Glutamatergic neuron (in vitro differentiated cells): ENCODE data around the gene EFNA5. TPM values are rescaled to one million over a fixed set of nuclear protein-coding genes. Genes with fewer than 3 reads are reported as not detected.
A peak's percentile ranks its signal among the peaks of the same experiment; 100 is the strongest.

Source experiments
- DNase-seq: peaks from one replicate; pipeline ENCODE4 v3.0.0; 2022
- H3K27ac Mint-ChIP-seq: one replicate; pipeline ENCODE4 v1.8.0; 2020; ENCODE audit warnings: mild to moderate bottlenecking, mixed read lengths, inconsistent platforms; ENCODE audit not compliant: unreplicated experiment
- H3K27me3 Mint-ChIP-seq: one replicate; pipeline ENCODE4 v1.8.0; 2020; ENCODE audit warnings: mild to moderate bottlenecking, moderate library complexity, mixed read lengths, inconsistent platforms; ENCODE audit not compliant: unreplicated experiment
- H3K36me3 Mint-ChIP-seq: one replicate; pipeline ENCODE4 v1.8.0; 2020; ENCODE audit warnings: mild to moderate bottlenecking, mixed read lengths, inconsistent platforms; ENCODE audit not compliant: unreplicated experiment
- H3K4me1 Mint-ChIP-seq: one replicate; pipeline ENCODE4 v1.8.0; 2020; ENCODE audit warnings: mild to moderate bottlenecking, low read depth, mixed read lengths, inconsistent platforms; ENCODE audit not compliant: unreplicated experiment
- H3K4me3 Mint-ChIP-seq: one replicate; pipeline ENCODE4 v1.8.0; 2020; ENCODE audit warnings: mild to moderate bottlenecking, mixed read lengths, inconsistent platforms; ENCODE audit not compliant: unreplicated experiment
- H3K9me3 Mint-ChIP-seq: one replicate; pipeline ENCODE4 v1.8.0; 2020; ENCODE audit warnings: mild to moderate bottlenecking, moderate library complexity, mixed read lengths, inconsistent platforms; ENCODE audit not compliant: unreplicated experiment
- total RNA-seq: library from RNA; stranded (reverse); fragmentation: NEBNext Ultra II Directional; extraction: Animal tissue kit (Norgen Biotek cat#: 25700); gene quantifications from one replicate; pipeline ENCODE4 v1.2.1, GENCODE V29; 2021; ENCODE audit not compliant: unreplicated experiment
- TF ChIP-seq, protein P1 (sequence below): fragments of 200-600 bp; sonication (generic); IDR thresholded peaks from one replicate; pipeline ENCODE4 v1.5.0; 2021; ENCODE audit not compliant: partially characterized antibody, unreplicated experiment

EFNA5 gene
- total RNA-seq, 1 donor from 2014 or later: 158 TPM

DNA sequence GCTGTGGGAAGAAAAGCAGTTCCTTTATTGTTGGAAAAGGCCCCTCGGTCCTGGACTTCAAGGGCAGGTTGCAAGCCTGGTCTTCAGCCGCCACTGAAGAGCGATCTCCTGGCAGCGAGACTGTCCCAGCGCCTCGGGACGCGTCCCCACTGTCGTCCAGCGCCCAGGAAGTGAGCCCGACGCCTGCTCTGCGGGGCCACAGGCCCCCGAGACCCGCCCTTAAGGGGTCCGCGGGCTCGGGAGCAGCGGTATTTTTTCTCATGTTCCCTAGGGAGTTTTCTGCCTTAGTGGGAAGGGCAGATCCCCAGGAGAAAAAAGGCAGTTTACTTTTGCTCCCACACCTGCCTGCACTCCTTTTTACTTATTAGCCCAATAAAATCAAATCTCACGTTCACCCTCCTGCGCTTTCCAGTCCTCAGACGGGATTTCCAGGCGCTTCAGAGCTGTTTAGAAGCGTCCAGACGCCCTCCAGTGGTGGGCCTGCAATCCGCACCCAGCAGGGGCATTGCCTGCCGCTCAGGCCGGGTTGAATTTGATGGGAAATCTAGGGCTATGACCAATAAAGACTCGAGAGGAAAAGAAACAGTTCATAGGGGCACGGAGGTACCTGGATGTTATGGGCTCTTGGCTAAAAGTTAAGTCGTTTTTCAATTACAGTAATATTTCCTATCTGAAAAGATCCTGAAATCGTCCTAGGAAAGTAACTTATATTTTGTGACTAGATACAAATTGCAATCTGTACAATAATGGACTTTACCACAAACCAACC, 2.8 kb upstream of the EFNA5 start:
- Mint-ChIP-seq H3K4me1 (peaks cover 21% of the 10 kb centered on the region), H3K27ac (peak overlapping the region; percentile 76), H3K4me3 (peak overlapping the region; percentile 92), H3K36me3 (no peaks in the 10 kb centered on the region), H3K27me3 (peaks cover 29% of the 10 kb centered on the region), H3K9me3 (peaks cover 37% of the 10 kb centered on the region)
- DNase-seq: peak; percentile 96
- TF ChIP-seq, protein P1, sequence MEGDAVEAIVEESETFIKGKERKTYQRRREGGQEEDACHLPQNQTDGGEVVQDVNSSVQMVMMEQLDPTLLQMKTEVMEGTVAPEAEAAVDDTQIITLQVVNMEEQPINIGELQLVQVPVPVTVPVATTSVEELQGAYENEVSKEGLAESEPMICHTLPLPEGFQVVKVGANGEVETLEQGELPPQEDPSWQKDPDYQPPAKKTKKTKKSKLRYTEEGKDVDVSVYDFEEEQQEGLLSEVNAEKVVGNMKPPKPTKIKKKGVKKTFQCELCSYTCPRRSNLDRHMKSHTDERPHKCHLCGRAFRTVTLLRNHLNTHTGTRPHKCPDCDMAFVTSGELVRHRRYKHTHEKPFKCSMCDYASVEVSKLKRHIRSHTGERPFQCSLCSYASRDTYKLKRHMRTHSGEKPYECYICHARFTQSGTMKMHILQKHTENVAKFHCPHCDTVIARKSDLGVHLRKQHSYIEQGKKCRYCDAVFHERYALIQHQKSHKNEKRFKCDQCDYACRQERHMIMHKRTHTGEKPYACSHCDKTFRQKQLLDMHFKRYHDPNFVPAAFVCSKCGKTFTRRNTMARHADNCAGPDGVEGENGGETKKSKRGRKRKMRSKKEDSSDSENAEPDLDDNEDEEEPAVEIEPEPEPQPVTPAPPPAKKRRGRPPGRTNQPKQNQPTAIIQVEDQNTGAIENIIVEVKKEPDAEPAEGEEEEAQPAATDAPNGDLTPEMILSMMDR: peak; percentile 94

DNA sequence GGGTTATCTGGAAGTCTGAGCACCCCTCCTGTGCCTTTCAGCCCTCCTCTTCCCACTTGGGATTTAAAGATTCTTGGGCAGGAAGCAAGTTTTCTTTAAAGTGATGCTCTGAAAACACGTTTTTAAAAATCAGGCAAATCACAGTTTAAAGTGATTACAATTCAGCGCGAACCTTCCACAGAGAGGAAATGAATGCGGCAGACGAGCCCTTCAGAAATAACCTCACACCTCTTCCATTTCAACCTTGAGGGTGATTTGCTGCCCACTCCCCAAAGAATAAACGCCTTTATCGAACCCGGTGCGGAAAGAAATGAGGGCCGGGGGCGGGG, 2.3 kb upstream of the EFNA5 start:
- Mint-ChIP-seq H3K27me3 (peaks cover 32% of the 10 kb centered on the region), H3K4me1 (peaks cover 21% of the 10 kb centered on the region), H3K36me3 (no peaks in the 10 kb centered on the region), H3K9me3 (peaks cover 41% of the 10 kb centered on the region), H3K4me3 (peak overlapping the region; percentile 92), H3K27ac (peak overlapping the region; percentile 76)
- TF ChIP-seq, protein P1: no peak
- no peak for DNase-seq

DNA sequence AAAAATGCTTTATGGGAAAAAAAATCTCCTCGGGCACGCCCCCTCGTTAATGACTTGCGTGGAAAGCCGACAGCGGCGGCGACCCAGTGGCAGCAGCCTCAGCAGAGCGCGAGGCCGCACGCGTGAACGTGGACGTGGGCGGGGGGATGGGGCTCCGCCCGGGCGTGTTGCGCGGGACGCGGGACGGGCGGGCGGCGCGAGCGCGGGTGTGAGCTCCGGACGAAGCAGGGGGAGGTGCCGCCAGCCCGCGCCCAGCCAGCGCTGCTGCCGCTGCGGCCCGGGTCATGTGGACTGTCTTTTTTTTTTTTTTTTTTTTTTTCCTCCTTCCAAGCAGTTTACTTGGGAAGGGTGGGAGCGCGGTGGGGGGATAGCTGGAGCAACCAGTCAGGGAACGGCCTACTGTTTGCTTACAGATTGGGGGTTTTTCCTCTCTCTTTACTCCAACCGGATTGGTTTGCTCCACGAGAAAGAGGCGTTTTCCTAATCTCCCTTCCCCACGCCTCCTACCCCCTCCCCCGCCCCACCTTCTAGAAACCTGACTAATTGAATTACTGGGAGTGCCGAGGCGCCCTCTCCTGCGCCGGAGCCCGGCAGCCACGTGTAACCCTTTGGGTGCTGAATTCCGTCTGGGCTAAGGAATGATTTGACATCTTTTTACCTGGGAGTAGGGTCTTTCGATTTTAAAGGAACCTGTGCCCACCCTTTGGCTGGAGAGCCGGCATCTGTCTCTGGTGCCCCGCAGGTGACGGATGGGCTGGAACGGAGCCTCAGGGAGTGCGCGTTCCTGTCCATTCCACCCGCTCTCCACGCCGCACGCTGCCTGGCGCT, 1.7 kb upstream of the EFNA5 start:
- Mint-ChIP-seq H3K4me1 (peaks cover 21% of the 10 kb centered on the region), H3K4me3 (peak overlapping the region; percentile 95), H3K27ac (peak overlapping the region; percentile 93), H3K36me3 (no peaks in the 10 kb centered on the region), H3K27me3 (peaks cover 32% of the 10 kb centered on the region), H3K9me3 (peaks cover 41% of the 10 kb centered on the region)
- TF ChIP-seq, protein P1: no peak
- DNase-seq: peak; percentile 87

DNA sequence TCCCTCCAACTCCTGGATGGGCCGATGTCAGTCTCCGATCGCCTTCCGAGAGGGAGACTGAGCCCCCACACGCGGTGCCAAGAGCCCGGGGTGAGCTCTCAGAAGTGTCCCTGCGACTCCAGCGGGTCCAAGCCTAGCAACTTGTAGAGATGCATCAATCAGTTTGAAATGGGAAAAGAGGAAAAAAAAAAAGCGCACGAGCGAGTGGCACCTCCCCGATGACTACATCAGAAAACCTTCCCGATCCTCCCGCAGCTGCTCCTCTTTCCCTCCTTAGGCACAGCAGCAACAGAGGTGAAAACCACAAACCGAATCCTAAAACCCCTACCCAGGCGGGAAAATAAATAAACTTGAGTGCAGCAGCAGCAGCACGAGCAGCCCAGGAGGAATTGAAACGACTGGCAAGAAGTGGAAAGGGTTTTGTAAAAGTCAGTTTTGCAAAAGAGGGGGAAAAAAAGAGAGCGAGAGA, 1.0 kb upstream of the EFNA5 start:
- peak overlapping the region; percentile 95 for H3K4me3 Mint-ChIP-seq
- TF ChIP-seq, protein P1: no peak
- H3K9me3 Mint-ChIP-seq: peaks cover 41% of the 10 kb centered on the region
- peaks cover 21% of the 10 kb centered on the region for H3K4me1 Mint-ChIP-seq
- H3K27ac Mint-ChIP-seq: peak overlapping the region; percentile 93
- no peak for DNase-seq
- H3K36me3 Mint-ChIP-seq: no peaks in the 10 kb centered on the region
- H3K27me3 Mint-ChIP-seq: peaks cover 32% of the 10 kb centered on the region
